Small intestine (tissue), 7 donors: ENCODE measurements around the gene RNF212B. TPM values are rescaled to one million over a fixed set of nuclear protein-coding genes. Genes with fewer than 3 reads are reported as not detected.
"Not testable (repeated sequence)": the region's sequence is repeated elsewhere in the genome, so short reads cannot be mapped to it uniquely, and the experiment has no call there.

Source experiments
- DNase-seq, 2 donors: peaks; one replicate each; pipeline versions ENCODE4 v3.0.0 to v3.0.0-alpha.2; 2013
- FAIRE-seq: peaks from 2 replicates; lab custom pipeline; 2012; peaks lifted over from hg19 to GRCh38; lab: Jason Lieb, UNC
- H3K27ac ChIP-seq, 3 donors: one replicate each; pipeline ENCODE4 v1.5.1; 2013; ENCODE audit warnings: low read length in 2 of 3, mild to moderate bottlenecking in 2 of 3, control low read depth in 1 of 3, inconsistent platforms in 1 of 3, low read depth in 1 of 3, moderate library complexity in 1 of 3
- H3K27me3 ChIP-seq, 3 donors: one replicate each; pipeline ENCODE4 v1.6.1; 2013; ENCODE audit warnings: low read length in 3 of 3, inconsistent platforms in 1 of 3; ENCODE audit not compliant: control insufficient read depth in 3 of 3, insufficient read depth in 3 of 3
- H3K36me3 ChIP-seq, 3 donors: one replicate each; pipeline ENCODE4 v1.6.1; 2013; ENCODE audit warnings: low read length in 3 of 3, inconsistent platforms in 1 of 3, low read depth in 1 of 3, mild to moderate bottlenecking in 1 of 3, moderate library complexity in 1 of 3; ENCODE audit not compliant: control insufficient read depth in 3 of 3, insufficient read depth in 2 of 3
- H3K4me1 ChIP-seq, 3 donors: one replicate each; pipeline ENCODE4 v1.6.1; 2013; ENCODE audit warnings: low read length in 2 of 3, inconsistent platforms in 1 of 3, low read depth in 1 of 3, mild to moderate bottlenecking in 1 of 3, moderate library complexity in 1 of 3; ENCODE audit not compliant: control insufficient read depth in 3 of 3, insufficient read depth in 2 of 3
- H3K4me3 ChIP-seq, 3 donors: one replicate each; pipeline ENCODE4 v1.5.1; 2013; ENCODE audit warnings: low read length in 3 of 3, control low read depth in 1 of 3, inconsistent platforms in 1 of 3, low read depth in 1 of 3, mild to moderate bottlenecking in 1 of 3, moderate library complexity in 1 of 3
- H3K9me3 ChIP-seq, 2 donors: one replicate each; pipeline ENCODE4 v1.6.1; 2013; ENCODE audit warnings: low read depth in 1 of 2, low read length in 1 of 2; ENCODE audit not compliant: control insufficient read depth in 2 of 2, insufficient read depth in 1 of 2
- WGBS, 3 donors: extraction: QIAGEN DNeasy Blood & Tissue Kit; methylation state at CpG; one replicate each; pipeline ENCODE4 v1.1.7; 2013; 5-methylcytosine and 5-hydroxymethylcytosine counted together
- polyA plus RNA-seq, 4 donors: library from polyadenylated mRNA; stranded (reverse) in 3 of 4; unstranded in 1 of 4; fragments of 200-250 nt in 3 of 4; fragments of 120-200 nt in 1 of 4; gene quantifications; one replicate each; pipeline versions ENCODE4 v1.2.1 to v1.2.3, GENCODE V29; 2013
- donor health status: healthy with polysubstance abuse.
- donor health status: control.
- donor health status: control.
- donor health status: Bipolar disorder and iron deficiency.
- donor health status: healthy.

Gene RNF212B
- polyA plus RNA-seq, 4 donors: 0.07 to 0.45 (median 0.27) TPM; not detected in 1

- H3K4me1 ChIP-seq: no peaks in the 10 kb centered on the region
- no peaks in the 10 kb centered on the region for H3K36me3 ChIP-seq
- H3K9me3 ChIP-seq: no peaks in the 10 kb centered on the region
- H3K27ac ChIP-seq: no peak overlapping the region
- H3K27me3 ChIP-seq: peaks cover 0 to under 1% (median 0%) of the 10 kb centered on the region in 3 donors
- FAIRE-seq (no peak), DNase-seq (no peak)
- no peak overlapping the region for H3K4me3 ChIP-seq
Measured at GRCh38 chr14:23208324-23208723, 29.4 kb upstream of the RNF212B start.

- Histone ChIP-seq H3K36me3 (no peaks in the 10 kb centered on the region), H3K27ac (no peak overlapping the region), H3K9me3 (no peaks in the 10 kb centered on the region), H3K4me3 (no peak overlapping the region), H3K4me1 (no peaks in the 10 kb centered on the region), H3K27me3 (peaks cover 0 to 2% (median 0%) of the 10 kb centered on the region in 3 donors)
- 87 to 94% (median 90%) methylated on average over 7 of the region's 7 CpGs for WGBS, 3 donors
- DNase-seq: no peak
- FAIRE-seq: no peak
Measured at GRCh38 chr14:23209651-23210423, 27.9 kb upstream of the RNF212B start.

GRCh38 chr14:23215421-23215820 is 22.3 kb upstream of the RNF212B start:
- H3K4me3 ChIP-seq: no peak overlapping the region

GRCh38 chr14:23217032-23218020 is 20.4 kb upstream of the RNF212B start:
- 91 to 98% (median 93%) methylated on average over 6 of the region's 6 CpGs for WGBS, 3 donors
- FAIRE-seq (no peak), DNase-seq (no peak)
- no peak overlapping the region for H3K27ac ChIP-seq
- no peaks in the 10 kb centered on the region for H3K4me1 ChIP-seq
- no peaks in the 10 kb centered on the region for H3K36me3 ChIP-seq
- H3K9me3 ChIP-seq: peaks cover 0 to 5% of the 10 kb centered on the region in 2 donors
- H3K4me3 ChIP-seq: no peak overlapping the region
- peaks cover 0 to 2% (median 0%) of the 10 kb centered on the region in 3 donors for H3K27me3 ChIP-seq

More at GRCh38 chr14:23215421-23215820, 22.3 kb upstream of the RNF212B start:
- no peaks in the 10 kb centered on the region for H3K4me1 ChIP-seq
- peaks cover 0 to 5% of the 10 kb centered on the region in 2 donors for H3K9me3 ChIP-seq
- H3K27me3 ChIP-seq: peaks cover 0 to 2% (median 0%) of the 10 kb centered on the region in 3 donors
- WGBS, 3 donors: 94 to 100% (median 98%) methylated on average over 1 of the region's 1 CpG
- DNase-seq: no peak
- H3K36me3 ChIP-seq: no peaks in the 10 kb centered on the region
- no peak for FAIRE-seq
- no peak overlapping the region for H3K27ac ChIP-seq

GRCh38 chr14:23219075-23219474 is 18.7 kb upstream of the RNF212B start:
- no peak for FAIRE-seq
- Histone ChIP-seq H3K4me1 (no peaks in the 10 kb centered on the region), H3K27ac (no peak overlapping the region), H3K36me3 (no peaks in the 10 kb centered on the region), H3K27me3 (no peaks in the 10 kb centered on the region), H3K9me3 (peaks cover 0 to 5% of the 10 kb centered on the region in 2 donors), H3K4me3 (no peak overlapping the region)
- WGBS, 3 donors: 75 to 80% (median 76%) methylated on average over 3 of the region's 3 CpGs
- DNase-seq: no peak

- not testable (repeated sequence) for H3K9me3 ChIP-seq, H3K27me3 ChIP-seq, H3K4me1 ChIP-seq, FAIRE-seq, H3K36me3 ChIP-seq, DNase-seq, H3K4me3 ChIP-seq, H3K27ac ChIP-seq
- 83 to 95% (median 88%) methylated on average over 1 of the region's 1 CpG for WGBS, 3 donors
Measured at GRCh38 chr14:23224958-23225357, 12.8 kb upstream of the RNF212B start.

GRCh38 chr14:23227566-23227965 is 10.2 kb upstream of the RNF212B start:
- no peaks in the 10 kb centered on the region for H3K4me1 ChIP-seq
- FAIRE-seq (no peak), DNase-seq (no peak)
- H3K9me3 ChIP-seq: no peaks in the 10 kb centered on the region
- no peak overlapping the region for H3K27ac ChIP-seq
- no peaks in the 10 kb centered on the region for H3K27me3 ChIP-seq
- 56 to 69% (median 66%) methylated on average over 4 of the region's 4 CpGs for WGBS, 3 donors
- no peaks in the 10 kb centered on the region for H3K36me3 ChIP-seq
- H3K4me3 ChIP-seq: no peak overlapping the region

- H3K27ac ChIP-seq: no peak overlapping the region
- no peaks in the 10 kb centered on the region for H3K36me3 ChIP-seq
- FAIRE-seq: no peak
- no peak for DNase-seq
- H3K9me3 ChIP-seq: no peaks in the 10 kb centered on the region
- H3K4me1 ChIP-seq: no peaks in the 10 kb centered on the region
- H3K27me3 ChIP-seq: no peaks in the 10 kb centered on the region
- WGBS, 3 donors: 80 to 85% (median 81%) methylated on average over 1 of the region's 1 CpG
- no peak overlapping the region for H3K4me3 ChIP-seq
Measured at GRCh38 chr14:23228812-23229211, 8.9 kb upstream of the RNF212B start.
